Activated naive CD4-positive, alpha-beta T cell treated with anti-CD3 and anti-CD28 coated beads for 36 hours (primary cell): ENCODE measurements around the gene RNF126. TPM values are rescaled to one million over a fixed set of nuclear protein-coding genes. Genes with fewer than 3 reads are reported as not detected.
"Not testable (repeated sequence)": the region's sequence is repeated elsewhere in the genome, so short reads cannot be mapped to it uniquely, and the experiment has no call there.

Source experiments
- CTCF ChIA-PET: fragments of 350-600 bp; sonication (Branson Sonifier 250); formaldehyde crosslinking; loops from one replicate; lab custom pipeline; 2021; ENCODE audit warnings: antibody characterized with exemption; lab: Charles Lee
- DNase-seq: peaks from one replicate; pipeline ENCODE4 v3.0.0-alpha.2; 2020
- H3K27ac Mint-ChIP-seq: one replicate; pipeline ENCODE4 v1.8.0; 2021; ENCODE audit warnings: mild to moderate bottlenecking, mixed read lengths
- H3K27me3 Mint-ChIP-seq: one replicate; pipeline ENCODE4 v1.8.0; 2021; ENCODE audit warnings: low read depth, mixed read lengths
- H3K36me3 Mint-ChIP-seq: one replicate; pipeline ENCODE4 v1.8.0; 2021; ENCODE audit warnings: low read depth, mixed read lengths
- H3K4me1 Mint-ChIP-seq: one replicate; pipeline ENCODE4 v1.8.0; 2021; ENCODE audit warnings: low read depth, mixed read lengths
- H3K4me3 Mint-ChIP-seq: one replicate; pipeline ENCODE4 v1.8.0; 2021; ENCODE audit warnings: mild to moderate bottlenecking, moderate library complexity, mixed read lengths
- H3K9me3 Mint-ChIP-seq: one replicate; pipeline ENCODE4 v1.8.0; 2021; ENCODE audit warnings: mixed read lengths
- intact Hi-C: fragments of 100-400 bp; cut with micrococcal nuclease; formaldehyde crosslinking; loops from one replicate; pipeline ENCODE4 v1.15.1; 2023
- total RNA-seq, 2 experiments: library from RNA; stranded (reverse); gene quantifications; one replicate each; pipeline ENCODE4 v1.2.3, GENCODE V29; 2021

Gene RNF126
- total RNA-seq, 2 experiments from 2014 or later = 99.5 to 108 TPM

GRCh38 chr19:625257-625656 lies 37.8 kb downstream of the RNF126 start:
- H3K9me3 Mint-ChIP-seq = no peaks in the 10 kb centered on the region
- no peak for DNase-seq
- H3K4me1 Mint-ChIP-seq = peaks cover 13% of the 10 kb centered on the region
- H3K36me3 Mint-ChIP-seq = peaks cover 17% of the 10 kb centered on the region
- H3K27ac Mint-ChIP-seq = no peak overlapping the region
- H3K27me3 Mint-ChIP-seq = no peaks in the 10 kb centered on the region
- CTCF ChIA-PET = interaction anchor here (0.6 to 0.9 kb wide), 2 partner anchors 18 to 119 kb away, joined by 3 to 4 read pairs; no protein-coding TSS in a partner anchor
- intact Hi-C loops = no loop called here
- H3K4me3 Mint-ChIP-seq = no peak overlapping the region

GRCh38 chr19:624433-625109 lies 38.4 kb downstream of the RNF126 start:
- intact Hi-C loops = no loop called here
- Mint-ChIP-seq H3K36me3 (peaks cover 13% of the 10 kb centered on the region), H3K27ac (no peak overlapping the region), H3K9me3 (no peaks in the 10 kb centered on the region), H3K4me3 (no peak overlapping the region), H3K4me1 (peaks cover 8% of the 10 kb centered on the region), H3K27me3 (no peaks in the 10 kb centered on the region)
- CTCF ChIA-PET = no interaction called here
- DNase-seq = no peak

- intact Hi-C loops = no loop called here
- Mint-ChIP-seq H3K4me1 (peaks cover 7% of the 10 kb centered on the region), H3K36me3 (peaks cover 11% of the 10 kb centered on the region)
Observed at GRCh38 chr19:623974-624373, 39.0 kb downstream of the RNF126 start.

GRCh38 chr19:623175-623916 lies 39.7 kb downstream of the RNF126 start:
- CTCF ChIA-PET = no interaction called here
- intact Hi-C loops = no loop called here
- Mint-ChIP-seq H3K4me1 (peaks cover 2% of the 10 kb centered on the region), H3K4me3 (no peak overlapping the region), H3K27me3 (no peaks in the 10 kb centered on the region), H3K36me3 (peaks cover 11% of the 10 kb centered on the region), H3K9me3 (no peaks in the 10 kb centered on the region), H3K27ac (no peak overlapping the region)
- DNase-seq = no peak

More at GRCh38 chr19:623974-624373, 39.0 kb downstream of the RNF126 start:
- no peaks in the 10 kb centered on the region for H3K9me3 Mint-ChIP-seq
- no peak overlapping the region for H3K4me3 Mint-ChIP-seq
- DNase-seq = no peak
- H3K27me3 Mint-ChIP-seq = no peaks in the 10 kb centered on the region
- CTCF ChIA-PET = no interaction called here
- H3K27ac Mint-ChIP-seq = no peak overlapping the region

- no peak overlapping the region for H3K4me3 Mint-ChIP-seq
- H3K4me1 Mint-ChIP-seq = no peaks in the 10 kb centered on the region
- no peak for DNase-seq
- no peaks in the 10 kb centered on the region for H3K27me3 Mint-ChIP-seq
- no peak overlapping the region for H3K27ac Mint-ChIP-seq
- intact Hi-C loops = no loop called here
- CTCF ChIA-PET = no interaction called here
- peaks cover 9% of the 10 kb centered on the region for H3K36me3 Mint-ChIP-seq
- no peaks in the 10 kb centered on the region for H3K9me3 Mint-ChIP-seq
Observed at GRCh38 chr19:622666-623065, 40.3 kb downstream of the RNF126 start.

- CTCF ChIA-PET = no interaction called here
- H3K4me3 Mint-ChIP-seq = no peak overlapping the region
- H3K27ac Mint-ChIP-seq = no peak overlapping the region
Observed at GRCh38 chr19:621819-622218, 41.2 kb downstream of the RNF126 start.

GRCh38 chr19:621191-621590 lies 41.8 kb downstream of the RNF126 start:
- DNase-seq, H3K27ac Mint-ChIP-seq, CTCF ChIA-PET, intact Hi-C loops, H3K4me3 Mint-ChIP-seq, H3K9me3 Mint-ChIP-seq, H3K4me1 Mint-ChIP-seq, H3K27me3 Mint-ChIP-seq: not testable (repeated sequence)
- peaks cover 12% of the 10 kb centered on the region for H3K36me3 Mint-ChIP-seq

More at GRCh38 chr19:621819-622218, 41.2 kb downstream of the RNF126 start:
- no peak for DNase-seq
- Mint-ChIP-seq H3K36me3 (peaks cover 12% of the 10 kb centered on the region), H3K9me3 (no peaks in the 10 kb centered on the region), H3K4me1 (no peaks in the 10 kb centered on the region), H3K27me3 (no peaks in the 10 kb centered on the region)
- intact Hi-C loops = no loop called here

GRCh38 chr19:620166-620862 lies 42.7 kb downstream of the RNF126 start:
- H3K4me1 Mint-ChIP-seq = peaks cover 2% of the 10 kb centered on the region
- no peak overlapping the region for H3K27ac Mint-ChIP-seq
- no peak overlapping the region for H3K4me3 Mint-ChIP-seq
- DNase-seq = no peak
- CTCF ChIA-PET = no interaction called here
- no peaks in the 10 kb centered on the region for H3K9me3 Mint-ChIP-seq
- intact Hi-C loops = no loop called here
- no peaks in the 10 kb centered on the region for H3K27me3 Mint-ChIP-seq
- H3K36me3 Mint-ChIP-seq = peaks cover 11% of the 10 kb centered on the region

GRCh38 chr19:619286-620002 lies 43.6 kb downstream of the RNF126 start:
- Mint-ChIP-seq H3K4me1 (peaks cover 2% of the 10 kb centered on the region), H3K27me3 (no peaks in the 10 kb centered on the region), H3K36me3 (peaks cover 15% of the 10 kb centered on the region), H3K9me3 (no peaks in the 10 kb centered on the region), H3K27ac (no peak overlapping the region), H3K4me3 (no peak overlapping the region)
- CTCF ChIA-PET = no interaction called here
- DNase-seq = no peak
- intact Hi-C loops = no loop called here

GRCh38 chr19:618674-619285 lies 44.2 kb downstream of the RNF126 start:
- CTCF ChIA-PET = no interaction called here

GRCh38 chr19:618247-618619 lies 44.8 kb downstream of the RNF126 start:
- Mint-ChIP-seq H3K4me1 (peaks cover 2% of the 10 kb centered on the region), H3K9me3 (no peaks in the 10 kb centered on the region), H3K27me3 (no peaks in the 10 kb centered on the region), H3K27ac (no peak overlapping the region), H3K36me3 (peaks cover 16% of the 10 kb centered on the region), H3K4me3 (no peak overlapping the region)
- no peak for DNase-seq
- intact Hi-C loops = no loop called here
- CTCF ChIA-PET = no interaction called here

More at GRCh38 chr19:618674-619285, 44.2 kb downstream of the RNF126 start:
- no peaks in the 10 kb centered on the region for H3K9me3 Mint-ChIP-seq
- peaks cover 2% of the 10 kb centered on the region for H3K4me1 Mint-ChIP-seq
- intact Hi-C loops = no loop called here
- H3K27ac Mint-ChIP-seq = no peak overlapping the region
- peaks cover 16% of the 10 kb centered on the region for H3K36me3 Mint-ChIP-seq
- H3K4me3 Mint-ChIP-seq = no peak overlapping the region
- no peaks in the 10 kb centered on the region for H3K27me3 Mint-ChIP-seq
- DNase-seq = no peak
